Breast epithelium (tissue), 4 donors: Measurements from ENCODE around the gene FHOD3. TPM values are rescaled to one million over a fixed set of nuclear protein-coding genes. Genes with fewer than 3 reads are reported as not detected.
A peak's percentile ranks its signal among the peaks of the same experiment; 100 is the strongest.

Experiments used
- DNase-seq, 2 donors: peaks; one replicate each; pipeline ENCODE4 v3.0.0-alpha.2; 2019; ENCODE audit warnings: low spot score in 2 of 2
- H3K27ac ChIP-seq, 2 donors: fragments of 200-600 bp; sonication (generic) in 1 of 2; one replicate each; pipeline ENCODE4 v1.5.1; 2016 to 2019; ENCODE audit warnings: mild to moderate bottlenecking in 1 of 2
- H3K27me3 ChIP-seq, 2 donors: fragments of 200-600 bp; sonication (generic) in 1 of 2; one replicate each; pipeline versions ENCODE4 v1.5.1 to v1.6.0; 2017 to 2019; ENCODE audit warnings: control low read depth in 1 of 2, mild to moderate bottlenecking in 1 of 2
- H3K36me3 ChIP-seq: fragments of 200-600 bp; one replicate; pipeline ENCODE4 v1.5.1; 2019
- H3K4me1 ChIP-seq, 2 donors: fragments of 200-600 bp; sonication (generic); one replicate each; pipeline ENCODE4 v1.5.1; 2016 to 2019; ENCODE audit warnings: control low read depth in 1 of 2
- H3K4me3 ChIP-seq, 3 donors: fragments of 200-600 bp; sonication (generic); 1 replicate in 2 of 3; 2 replicates in 1 of 3; pipeline ENCODE4 v1.5.1; 2016 to 2019; ENCODE audit warnings: mild to moderate bottlenecking in 3 of 3, moderate library complexity in 2 of 3
- H3K9me3 ChIP-seq, 2 donors: fragments of 200-600 bp; sonication (generic) in 1 of 2; one replicate each; pipeline ENCODE4 v1.5.1; 2016 to 2019; ENCODE audit warnings: control low read depth in 1 of 2
- CTCF ChIP-seq, 3 donors: fragments of 450-650 bp; IDR thresholded peaks; one replicate each; pipeline ENCODE4 v1.5.1; 2016 to 2017; ENCODE audit warnings: antibody characterized with exemption in 3 of 3, mild to moderate bottlenecking in 3 of 3, moderate library complexity in 3 of 3
- POLR2A ChIP-seq: fragments of 450-650 bp; IDR thresholded peaks from one replicate; pipeline ENCODE4 v1.6.1; 2016; ENCODE audit warnings: antibody characterized with exemption, mild to moderate bottlenecking, moderate library complexity
- POLR2AphosphoS5 ChIP-seq, 3 donors: sonication (generic); formaldehyde crosslinking; IDR thresholded peaks; one replicate each; pipeline ENCODE4 v1.6.1; 2017; ENCODE audit warnings: antibody characterized with exemption in 3 of 3
- intact Hi-C: fragments of 100-400 bp; cut with DNase I; formaldehyde crosslinking; loops from one replicate; pipeline ENCODE4 v1.15.1; 2023; ENCODE audit warnings: low total_unique reads
- total RNA-seq, 3 donors: library from RNA; depleted of rRNA; stranded (reverse); fragments of >200 nt; gene quantifications; one replicate each; pipeline ENCODE4 v1.1.0, GENCODE V29; 2016

Gene FHOD3
- total RNA-seq, 3 donors from 2014 or later: 1.9 to 13.1 (median 13.0) TPM

DNA sequence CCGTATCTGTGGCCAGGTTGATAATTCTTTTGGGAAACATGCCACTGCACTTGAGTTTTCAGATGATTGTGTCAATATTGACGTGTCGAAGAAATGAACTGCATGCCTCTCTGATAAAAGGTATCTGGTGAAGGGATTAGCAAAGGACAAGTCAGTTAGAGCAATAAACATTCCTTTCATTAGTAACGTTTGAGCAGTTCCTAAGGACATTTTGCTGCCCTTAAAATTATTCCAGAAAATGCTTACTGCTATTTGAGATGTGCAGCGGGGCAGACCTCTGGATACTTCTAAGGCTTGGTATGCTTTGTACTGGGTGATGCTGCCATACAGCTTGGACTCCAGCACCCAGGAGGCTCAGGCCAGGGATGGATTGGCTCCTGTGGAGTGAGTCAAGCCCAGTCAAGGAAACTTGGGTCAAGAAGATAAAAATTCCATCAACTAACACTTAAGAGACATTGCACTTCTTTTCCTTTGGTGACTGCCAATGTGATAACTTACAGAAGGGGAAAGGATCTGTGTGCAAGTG lies 166.7 kb downstream of the FHOD3 start:
- Histone ChIP-seq H3K27ac (no peak overlapping the region), H3K4me3 (no peak overlapping the region), H3K4me1 (no peaks in the 10 kb centered on the region), H3K27me3 (no peaks in the 10 kb centered on the region), H3K36me3 (no peaks in the 10 kb centered on the region), H3K9me3 (no peaks in the 10 kb centered on the region)
- intact Hi-C loops: no loop called here
- no peak for TF ChIP-seq CTCF (IDR thresholded peaks at IDR 0.05)
- DNase-seq: no peak

DNA sequence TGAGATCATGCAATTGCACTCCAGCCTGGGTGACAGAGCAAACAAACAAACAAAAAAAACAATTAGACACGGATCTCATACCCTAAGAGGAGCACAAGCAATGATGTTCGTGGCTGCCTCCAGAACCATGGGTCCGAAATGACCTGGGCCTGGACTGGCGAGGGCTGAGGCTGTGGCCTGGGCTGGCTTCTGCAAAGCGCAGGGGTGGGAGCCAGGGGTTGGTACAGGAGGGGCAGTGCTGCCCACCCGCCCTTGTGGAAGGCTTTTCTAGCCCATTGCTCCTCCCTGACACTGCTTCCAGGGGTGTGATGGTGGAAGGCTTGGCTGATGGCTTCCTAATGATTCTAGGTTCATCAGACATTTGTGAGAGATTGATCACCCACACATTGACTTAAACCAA lies 167.8 kb downstream of the FHOD3 start:
- intact Hi-C loops: no loop called here
- Histone ChIP-seq H3K36me3 (no peaks in the 10 kb centered on the region), H3K27ac (no peak overlapping the region), H3K4me1 (no peaks in the 10 kb centered on the region), H3K9me3 (no peaks in the 10 kb centered on the region), H3K4me3 (no peak overlapping the region), H3K27me3 (no peaks in the 10 kb centered on the region)
- TF ChIP-seq POLR2AphosphoS5 (IDR thresholded peaks at IDR 0.05) (no peak), CTCF (IDR thresholded peaks at IDR 0.05) (no peak), POLR2A (no peak)
- DNase-seq: no peak

GRCh38 chr18:36465970-36466369 lies 168.5 kb downstream of the FHOD3 start:
- Histone ChIP-seq H3K36me3 (no peaks in the 10 kb centered on the region), H3K4me3 (no peak overlapping the region), H3K27ac (no peak overlapping the region), H3K4me1 (no peaks in the 10 kb centered on the region), H3K9me3 (no peaks in the 10 kb centered on the region), H3K27me3 (no peaks in the 10 kb centered on the region)
- no peak for TF ChIP-seq POLR2AphosphoS5 (IDR thresholded peaks at IDR 0.05)
- no peak for TF ChIP-seq CTCF (IDR thresholded peaks at IDR 0.05)
- no peak for TF ChIP-seq POLR2A
- intact Hi-C loops: no loop called here
- DNase-seq: no peak

DNA sequence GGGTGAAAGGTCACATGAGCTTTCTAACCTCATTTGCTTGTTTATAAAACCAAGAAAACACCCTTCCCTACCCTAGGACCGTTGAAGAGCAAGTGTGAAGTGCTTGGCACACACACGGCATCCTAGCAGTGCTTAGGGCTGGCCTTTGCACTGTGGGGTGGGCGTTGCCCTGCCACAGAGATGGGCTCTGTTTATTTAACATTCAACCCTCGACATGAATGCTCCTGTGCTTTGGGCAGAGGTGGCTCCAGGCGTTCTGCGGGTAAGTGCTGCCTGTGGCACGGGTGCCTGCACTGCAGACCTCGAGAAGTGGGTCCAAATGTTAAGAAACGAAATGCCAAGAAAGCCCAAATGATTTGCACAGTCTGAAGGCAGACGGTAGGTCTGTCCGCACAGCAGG lies 170.1 kb downstream of the FHOD3 start:
- Histone ChIP-seq H3K4me1 (no peaks in the 10 kb centered on the region), H3K36me3 (no peaks in the 10 kb centered on the region), H3K9me3 (no peaks in the 10 kb centered on the region), H3K27me3 (no peaks in the 10 kb centered on the region), H3K27ac (no peak overlapping the region), H3K4me3 (no peak overlapping the region)
- no peak for TF ChIP-seq POLR2A
- intact Hi-C loops: no loop called here
- no peak for DNase-seq

- no peaks in the 10 kb centered on the region for H3K9me3 ChIP-seq
- no peaks in the 10 kb centered on the region for H3K4me1 ChIP-seq
- H3K27me3 ChIP-seq: no peaks in the 10 kb centered on the region
- DNase-seq: no peak
- no peak overlapping the region for H3K4me3 ChIP-seq
- H3K36me3 ChIP-seq: no peaks in the 10 kb centered on the region
- intact Hi-C loops: no loop called here
- H3K27ac ChIP-seq: peak overlapping the region in 1 of 2 donors; percentile 25
- TF ChIP-seq POLR2AphosphoS5 (IDR thresholded peaks at IDR 0.05) (no peak), POLR2A (no peak)
Measured at GRCh38 chr18:36468161-36468560, 170.6 kb downstream of the FHOD3 start.

DNA sequence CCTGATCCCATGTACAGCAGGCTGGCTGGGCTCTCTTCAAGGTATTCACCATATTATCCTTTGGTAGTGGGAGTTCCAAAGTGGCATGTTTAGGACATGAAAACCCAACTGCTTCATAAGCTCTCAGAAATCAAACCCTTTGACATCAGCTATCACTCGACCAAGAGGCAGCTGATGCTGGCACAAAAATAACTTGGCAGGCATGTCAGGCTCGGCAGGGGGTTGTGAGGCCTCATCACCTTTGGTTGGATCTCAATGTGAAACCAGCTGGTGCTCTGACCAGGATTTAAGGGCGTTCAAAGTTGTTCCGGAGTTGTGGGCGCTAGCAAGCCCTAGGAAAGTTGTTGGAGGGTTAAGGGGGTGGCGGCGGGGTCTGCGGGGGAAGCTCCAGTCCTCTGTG lies 171.9 kb downstream of the FHOD3 start:
- H3K4me3 ChIP-seq: no peak overlapping the region
- H3K4me1 ChIP-seq: no peaks in the 10 kb centered on the region
- no peaks in the 10 kb centered on the region for H3K9me3 ChIP-seq
- no peaks in the 10 kb centered on the region for H3K27me3 ChIP-seq
- peak overlapping the region in 1 of 2 donors; percentile 25 for H3K27ac ChIP-seq
- H3K36me3 ChIP-seq: no peaks in the 10 kb centered on the region
- DNase-seq: no peak
- intact Hi-C loops: no loop called here
- TF ChIP-seq POLR2AphosphoS5 (IDR thresholded peaks at IDR 0.05) (no peak), CTCF (IDR thresholded peaks at IDR 0.05) (no peak), POLR2A (no peak)
